Muscle of back (tissue), 11 donors: ENCODE data around the gene MAD1L1. TPM values are rescaled to one million over a fixed set of nuclear protein-coding genes. Genes with fewer than 3 reads are reported as not detected.

Experiments used
- DNase-seq, 3 donors: peaks; one replicate each; pipeline versions ENCODE4 v3.0.0 to v3.0.0-alpha.2; 2013
- polyA plus RNA-seq, 10 donors: library from polyadenylated mRNA; unstranded; fragments of 120-200 nt; gene quantifications; one replicate each; pipeline ENCODE4 v1.2.1, GENCODE V29; 2013; ENCODE audit not compliant: insufficient read length in 10 of 10

The MAD1L1 gene
- polyA plus RNA-seq, 10 donors: 15.4 to 25.7 (median 22.0) TPM

- no peak for DNase-seq
Measured at GRCh38 chr7:2016761-2017480, 215.8 kb downstream of the MAD1L1 start.

- DNase-seq: no peak
Measured at GRCh38 chr7:2016021-2016631, 216.6 kb downstream of the MAD1L1 start.

GRCh38 chr7:2015251-2015871 lies 217.4 kb downstream of the MAD1L1 start:
- no peak for DNase-seq

- no peak for DNase-seq
Measured at GRCh38 chr7:2014391-2015241, 218.1 kb downstream of the MAD1L1 start.

- no peak for DNase-seq
Measured at GRCh38 chr7:2013381-2014311, 219.1 kb downstream of the MAD1L1 start.

- peak; percentile 69 to 82 (median 70) for DNase-seq
Measured at GRCh38 chr7:2012981-2013380, 219.8 kb downstream of the MAD1L1 start.

GRCh38 chr7:2012044-2012900 lies 220.5 kb downstream of the MAD1L1 start:
- no peak for DNase-seq

GRCh38 chr7:2011266-2012043 lies 221.3 kb downstream of the MAD1L1 start:
- DNase-seq: no peak

- DNase-seq: no peak
Measured at GRCh38 chr7:2010551-2011265, 222.0 kb downstream of the MAD1L1 start.

GRCh38 chr7:2010101-2010500 lies 222.6 kb downstream of the MAD1L1 start:
- no peak for DNase-seq

- no peak for DNase-seq
Measured at GRCh38 chr7:2009541-2010001, 223.2 kb downstream of the MAD1L1 start.

- no peak for DNase-seq
Measured at GRCh38 chr7:2008936-2009540, 223.7 kb downstream of the MAD1L1 start.

GRCh38 chr7:2008101-2008935 lies 224.4 kb downstream of the MAD1L1 start:
- no peak for DNase-seq

- no peak for DNase-seq
Measured at GRCh38 chr7:2007551-2007950, 225.2 kb downstream of the MAD1L1 start.

GRCh38 chr7:2006921-2007381 lies 225.8 kb downstream of the MAD1L1 start:
- DNase-seq: no peak

GRCh38 chr7:2006231-2006771 lies 226.4 kb downstream of the MAD1L1 start:
- DNase-seq: no peak

- no peak for DNase-seq
Measured at GRCh38 chr7:2005786-2006185, 227.0 kb downstream of the MAD1L1 start.
